GM19043 (cell line): Measurements from ENCODE around the gene EMSY.
"Not testable (repeated sequence)": the region's sequence is repeated elsewhere in the genome, so short reads cannot be mapped to it uniquely, and the experiment has no call there.

ENCODE experiments used
- ATAC-seq: cut with Tn5 transposase; IDR thresholded peaks from one replicate; pipeline ENCODE4 v1.9.1; 2021; ENCODE audit warnings: low read depth; ENCODE audit not compliant: unreplicated experiment

Gene EMSY

GRCh38 chr11:76592025-76592914, 147.5 kb downstream of the EMSY start:
- ATAC-seq, result no peak

DNA sequence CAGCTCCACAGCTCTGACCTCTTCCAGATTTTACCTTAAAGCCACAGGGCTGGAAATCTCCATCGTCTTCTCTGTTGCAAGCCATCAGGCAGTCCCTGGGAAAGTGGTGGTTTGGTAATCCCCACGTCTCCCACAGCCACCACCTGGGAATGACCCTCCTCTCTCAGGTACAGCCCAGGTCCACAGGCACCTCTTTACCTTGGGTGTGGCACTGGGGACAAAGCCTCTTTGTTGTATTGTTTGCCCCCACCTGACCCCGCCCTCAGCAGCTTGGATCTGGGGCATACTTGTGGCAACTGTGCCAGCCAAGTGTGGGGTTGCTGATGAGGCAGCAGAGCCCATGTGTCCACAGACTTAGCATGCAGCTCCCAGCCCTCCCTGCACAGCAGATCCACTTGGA, 148.1 kb downstream of the EMSY start:
- ATAC-seq, result no peak

- ATAC-seq, result not testable (repeated sequence)
Observed at GRCh38 chr11:76595091-76595490, 150.3 kb downstream of the EMSY start.

- no peak for ATAC-seq
Observed at GRCh38 chr11:76596652-76597051, 151.8 kb downstream of the EMSY start.

GRCh38 chr11:76597533-76598425, 153.0 kb downstream of the EMSY start:
- ATAC-seq, result no peak

DNA sequence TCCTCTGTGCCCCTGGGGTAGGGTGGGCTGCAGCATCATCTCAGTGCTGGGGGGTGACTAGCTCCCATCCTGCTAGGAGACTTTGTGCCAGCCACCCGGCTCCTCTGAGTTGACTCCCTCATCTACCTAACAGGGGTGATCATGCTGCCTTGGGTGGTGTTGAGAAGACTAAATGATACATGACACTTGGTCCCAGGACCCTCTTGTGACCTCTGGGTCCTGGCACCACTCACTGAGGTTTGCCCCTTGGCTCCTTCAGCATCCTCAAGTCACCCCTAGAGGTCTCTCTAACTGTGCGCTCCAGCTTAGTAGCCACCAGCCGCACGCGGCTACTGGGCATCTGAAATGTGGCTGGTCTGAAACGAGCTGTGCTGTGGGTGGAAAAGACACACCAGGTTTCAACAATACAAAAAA, 153.6 kb downstream of the EMSY start:
- ATAC-seq, result no peak

DNA sequence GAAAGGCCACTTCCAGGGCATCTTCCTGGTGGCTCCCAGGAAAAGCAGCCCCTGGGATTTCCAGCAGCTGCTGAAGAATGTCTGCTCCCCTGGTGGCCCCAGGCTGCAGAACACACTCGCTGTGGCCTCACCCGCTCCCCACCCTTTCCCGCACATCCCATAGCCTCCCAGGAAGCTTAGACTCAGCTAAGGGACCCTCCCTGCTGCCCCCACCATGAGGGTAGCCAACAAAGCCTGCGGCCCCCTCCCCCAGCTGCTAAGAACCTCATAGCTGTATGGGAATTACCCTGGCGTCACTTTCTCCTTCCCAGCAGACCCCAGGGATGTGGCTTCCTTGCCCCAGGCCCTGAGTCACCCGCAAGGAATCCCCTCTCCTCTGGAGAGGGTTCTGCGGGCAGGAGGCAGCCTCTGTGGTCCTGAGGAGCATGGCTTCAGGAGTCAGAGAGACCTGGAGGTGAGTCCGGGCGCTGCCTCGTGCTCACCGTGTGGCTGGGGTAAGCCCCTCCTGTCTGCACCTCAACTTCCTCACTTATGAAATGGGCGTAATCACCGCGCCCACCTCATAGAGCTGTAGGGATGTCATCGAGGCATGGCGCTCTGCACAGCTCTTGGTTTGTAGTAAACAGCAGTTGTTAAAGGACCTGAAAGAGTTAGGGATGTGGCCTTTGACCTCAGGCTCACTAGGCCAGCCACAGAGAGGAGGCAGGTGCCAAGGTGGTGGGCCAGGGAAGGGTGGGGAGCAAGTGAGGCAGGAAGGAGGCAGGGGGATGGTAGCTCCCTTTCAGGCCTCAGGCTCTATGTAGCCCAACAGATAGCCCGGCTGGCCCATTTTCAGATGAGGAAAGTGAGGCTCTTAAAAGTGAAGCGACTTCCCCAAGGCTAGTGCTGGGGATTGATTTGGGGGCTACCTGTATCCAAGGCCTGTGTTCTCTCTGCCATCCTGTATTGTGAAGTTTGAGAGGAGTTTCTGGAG, 154.5 kb downstream of the EMSY start:
- no peak for ATAC-seq

GRCh38 chr11:76600124-76600655, 155.4 kb downstream of the EMSY start:
- no peak for ATAC-seq

- no peak for ATAC-seq
Observed at GRCh38 chr11:76601272-76601671, 156.5 kb downstream of the EMSY start.

DNA sequence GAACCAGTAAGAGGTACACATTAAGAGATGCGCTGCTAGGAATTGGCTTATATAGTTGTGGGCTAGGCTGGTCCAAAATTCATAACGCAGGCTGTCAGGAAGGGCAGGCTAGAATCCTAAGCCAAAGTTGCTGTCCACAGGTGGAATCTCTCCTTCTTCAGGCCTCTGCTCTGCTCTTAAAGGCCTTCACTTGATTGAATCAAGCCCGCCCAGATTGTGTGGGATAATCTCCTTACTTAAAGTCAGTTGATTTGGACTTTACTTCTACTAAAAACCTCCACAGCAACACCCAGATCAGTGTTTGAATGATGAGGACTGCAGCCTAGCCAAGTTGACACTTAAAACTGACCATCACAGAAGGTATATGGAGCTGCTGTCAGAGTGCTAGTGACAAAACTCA, 156.9 kb downstream of the EMSY start:
- no peak for ATAC-seq

DNA sequence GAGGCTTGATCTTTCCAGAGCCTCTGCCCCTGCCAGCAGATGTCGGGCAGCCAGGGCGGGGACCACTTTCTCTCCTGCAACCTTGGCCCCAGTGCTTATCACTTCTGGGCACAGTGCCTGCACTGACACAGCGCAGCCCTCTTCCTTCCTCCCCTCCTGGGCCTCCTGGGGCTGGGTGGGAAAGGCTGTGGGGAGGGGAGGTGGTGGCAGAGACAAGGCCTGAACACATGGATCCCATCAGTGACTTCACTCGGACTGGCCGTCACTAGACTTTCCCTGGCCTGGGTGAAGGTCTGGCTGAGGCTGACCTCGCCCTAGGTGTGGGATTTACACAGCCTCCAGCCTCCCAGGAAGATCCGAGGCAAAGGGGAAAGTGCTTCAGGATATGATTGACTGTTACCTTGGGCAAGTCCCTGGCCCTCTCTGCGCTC, 157.6 kb downstream of the EMSY start:
- no peak for ATAC-seq
